ENCODE data around the gene SYK. TPM values are rescaled to one million over a fixed set of nuclear protein-coding genes. Genes with fewer than 3 reads are reported as not detected.

The SYK gene
- total RNA-seq, 1 experiment from 2014 or later = 0.28 TPM

- in situ Hi-C loops (cut with HindIII; ENCODE audit: low pct_unique_long_range_greater_than_20kb, low sequenced_read_pairs) = no loop called here
- BruUV-seq (replicated peaks) = no TSS peak
- Histone ChIP-seq H3K27ac (ENCODE audit: low read length) (no peak overlapping the region), H3K4me3 (ENCODE audit: low read depth in 2 of 2, low read length in 2 of 2) (no peak overlapping the region), H3K4me1 (ENCODE audit: control insufficient read depth, insufficient read depth, low read length) (no peaks in the 10 kb centered on the region), H3K9me3 (ENCODE audit: control insufficient read depth, insufficient read depth, low read depth, low read length) (no peaks in the 10 kb centered on the region), H3K27me3 (ENCODE audit: control insufficient read depth, insufficient read depth, low read length) (peaks cover 17% of the 10 kb centered on the region), H3K36me3 (ENCODE audit: control insufficient read depth, insufficient read depth, low read length) (no peaks in the 10 kb centered on the region)
- CTCF ChIA-PET = no interaction called here
- ATAC-seq (no peak), DNase-seq (ENCODE audit: low read depth, low spot score) (no peak)
- TF ChIP-seq REST (IDR thresholded peaks at IDR 0.05; ENCODE audit: insufficient read depth in 1 of 2, low read depth in 2 of 2, low read length in 1 of 2) (no peak), POLR2AphosphoS5 (IDR thresholded peaks at IDR 0.05; ENCODE audit: low read depth, low read length) (no peak), TCF7L2 (IDR thresholded peaks at IDR 0.05; ENCODE audit: low read depth, low read length) (no peak), SIN3A (IDR thresholded peaks at IDR 0.05; ENCODE audit: borderline replicate concordance, insufficient read depth, low read depth, low read length) (no peak)
- POLR2A ChIA-PET = no interaction called here
- intact Hi-C loops (cut with micrococcal nuclease; ENCODE audit: unreplicated experiment) = no loop called here
Observed at GRCh38 chr9:90802386-90802985, 867 bp downstream of the SYK start.

GRCh38 chr9:90803860-90804593 lies 2.4 kb downstream of the SYK start:
- Histone ChIP-seq H3K9me3 (ENCODE audit: control insufficient read depth, insufficient read depth, low read depth, low read length) (no peaks in the 10 kb centered on the region), H3K4me3 (ENCODE audit: low read depth in 2 of 2, low read length in 2 of 2) (no peak overlapping the region), H3K36me3 (ENCODE audit: control insufficient read depth, insufficient read depth, low read length) (no peaks in the 10 kb centered on the region), H3K4me1 (ENCODE audit: control insufficient read depth, insufficient read depth, low read length) (no peaks in the 10 kb centered on the region), H3K27ac (ENCODE audit: low read length) (no peak overlapping the region), H3K27me3 (ENCODE audit: control insufficient read depth, insufficient read depth, low read length) (peaks cover 17% of the 10 kb centered on the region)
- intact Hi-C loops (cut with micrococcal nuclease; ENCODE audit: unreplicated experiment) = no loop called here
- TF ChIP-seq SIN3A (IDR thresholded peaks at IDR 0.05; ENCODE audit: borderline replicate concordance, insufficient read depth, low read depth, low read length) = no peak
- TF ChIP-seq CTCF (IDR thresholded peaks at IDR 0.05) = no peak
- TF ChIP-seq POLR2AphosphoS5 (IDR thresholded peaks at IDR 0.05; ENCODE audit: low read depth, low read length) = no peak
- TF ChIP-seq TCF7L2 (IDR thresholded peaks at IDR 0.05; ENCODE audit: low read depth, low read length) = no peak
- TF ChIP-seq REST (IDR thresholded peaks at IDR 0.05; ENCODE audit: insufficient read depth in 1 of 2, low read depth in 2 of 2, low read length in 1 of 2) = no peak
- BruUV-seq (replicated peaks) = no TSS peak
- ChIA-PET CTCF (no interaction called here), POLR2A (no interaction called here)
- in situ Hi-C loops (cut with HindIII; ENCODE audit: low pct_unique_long_range_greater_than_20kb, low sequenced_read_pairs) = no loop called here
- ATAC-seq = no peak
- no peak for DNase-seq (ENCODE audit: low read depth, low spot score)
